SK-N-MC (cell line): ENCODE data around the gene MIS18A.

Experiments
- DNase-seq: peaks from one replicate; pipeline ENCODE4 v3.0.0-alpha.2; 2011; ENCODE audit warnings: low read depth, low spot score
- H3K27ac ChIP-seq: fragments of 200-600 bp; sonication (generic); 2 replicates; pipeline ENCODE4 v1.5.1; 2016; ENCODE audit warnings: mixed run types
- H3K36me3 ChIP-seq: fragments of 200-600 bp; sonication (generic); 2 replicates; pipeline ENCODE4 v1.6.1; 2017; ENCODE audit warnings: antibody characterized with exemption, low read length, mixed read lengths; ENCODE audit not compliant: insufficient read depth
- H3K4me3 ChIP-seq: fragments of 200-600 bp; sonication (generic); 2 replicates; pipeline ENCODE4 v1.5.1; 2016
- H3K9ac ChIP-seq: fragments of 200-600 bp; sonication (generic); 2 replicates; pipeline ENCODE4 v1.8.0; 2017; ENCODE audit warnings: mixed run types, mixed read lengths; ENCODE audit not compliant: insufficient read length
- H3K9me3 ChIP-seq: fragments of 200-600 bp; sonication (generic); 2 replicates; pipeline ENCODE4 v1.6.1; 2017; ENCODE audit warnings: low read depth, mild to moderate bottlenecking, antibody characterized with exemption, low read length, moderate library complexity, mixed read lengths
- EZH2 ChIP-seq: fragments of 200-600 bp; sonication (generic); IDR thresholded peaks from one replicate; pipeline ENCODE4 v1.6.1; 2017; ENCODE audit warnings: antibody characterized with exemption
- FOXP2 ChIP-seq: optimal IDR thresholded peaks from 2 replicates; pipeline ENCODE3; 2011; ENCODE audit warnings: mild to moderate bottlenecking, moderate library complexity; ENCODE audit not compliant: insufficient read depth; ENCODE audit errors: extremely low read length, control extremely low read depth
- POLR2AphosphoS5 ChIP-seq: IDR thresholded peaks from 2 replicates; pipeline ENCODE4 v1.6.1; 2012; ENCODE audit warnings: mild to moderate bottlenecking, low read depth, low read length, borderline replicate concordance

Gene MIS18A

GRCh38 chr21:32308696-32309095 is 29.8 kb upstream of the MIS18A start:
- no peak for TF ChIP-seq POLR2AphosphoS5
- no peak for TF ChIP-seq FOXP2
- TF ChIP-seq EZH2, result no peak
- no peak for DNase-seq
- Histone ChIP-seq H3K9ac (no peak overlapping the region), H3K27ac (no peak overlapping the region), H3K4me3 (no peak overlapping the region), H3K9me3 (no peaks in the 10 kb centered on the region), H3K36me3 (peaks cover 20% of the 10 kb centered on the region)

GRCh38 chr21:32307706-32308105 is 28.9 kb upstream of the MIS18A start:
- Histone ChIP-seq H3K9me3 (no peaks in the 10 kb centered on the region), H3K4me3 (no peak overlapping the region), H3K27ac (no peak overlapping the region), H3K9ac (no peak overlapping the region), H3K36me3 (peaks cover 19% of the 10 kb centered on the region)
- DNase-seq, result no peak
- TF ChIP-seq FOXP2 (no peak), EZH2 (no peak), POLR2AphosphoS5 (no peak)

- Histone ChIP-seq H3K9me3 (no peaks in the 10 kb centered on the region), H3K27ac (no peak overlapping the region), H3K9ac (no peak overlapping the region), H3K4me3 (no peak overlapping the region), H3K36me3 (peaks cover 20% of the 10 kb centered on the region)
- TF ChIP-seq FOXP2, result no peak
- TF ChIP-seq EZH2, result no peak
- TF ChIP-seq POLR2AphosphoS5, result no peak
- DNase-seq, result no peak
Observed at GRCh38 chr21:32306021-32306780, 27.4 kb upstream of the MIS18A start.

GRCh38 chr21:32304998-32305397 is 26.1 kb upstream of the MIS18A start:
- Histone ChIP-seq H3K9me3 (no peaks in the 10 kb centered on the region), H3K27ac (no peak overlapping the region), H3K4me3 (no peak overlapping the region), H3K36me3 (peaks cover 30% of the 10 kb centered on the region), H3K9ac (no peak overlapping the region)
- no peak for TF ChIP-seq FOXP2
- TF ChIP-seq EZH2, result no peak
- no peak for TF ChIP-seq POLR2AphosphoS5
- DNase-seq, result no peak

- H3K36me3 ChIP-seq, result peaks cover 23% of the 10 kb centered on the region
- no peaks in the 10 kb centered on the region for H3K9me3 ChIP-seq
- TF ChIP-seq EZH2 (no peak), POLR2AphosphoS5 (no peak), FOXP2 (no peak)
- no peak overlapping the region for H3K9ac ChIP-seq
- DNase-seq, result no peak
- H3K4me3 ChIP-seq, result no peak overlapping the region
- no peak overlapping the region for H3K27ac ChIP-seq
Observed at GRCh38 chr21:32303385-32303784, 24.5 kb upstream of the MIS18A start.

GRCh38 chr21:32302560-32302959 is 23.7 kb upstream of the MIS18A start:
- TF ChIP-seq POLR2AphosphoS5 (no peak), EZH2 (no peak), FOXP2 (no peak)
- H3K4me3 ChIP-seq, result no peak overlapping the region
- peaks cover 22% of the 10 kb centered on the region for H3K36me3 ChIP-seq
- H3K9me3 ChIP-seq, result no peaks in the 10 kb centered on the region
- H3K27ac ChIP-seq, result no peak overlapping the region
- H3K9ac ChIP-seq, result no peak overlapping the region
- DNase-seq, result no peak

GRCh38 chr21:32301596-32301995 is 22.7 kb upstream of the MIS18A start:
- no peak overlapping the region for H3K4me3 ChIP-seq
- no peak for TF ChIP-seq POLR2AphosphoS5
- no peak for TF ChIP-seq EZH2
- no peak for TF ChIP-seq FOXP2
- H3K9me3 ChIP-seq, result no peaks in the 10 kb centered on the region
- no peak overlapping the region for H3K27ac ChIP-seq
- H3K36me3 ChIP-seq, result peaks cover 21% of the 10 kb centered on the region
- H3K9ac ChIP-seq, result no peak overlapping the region
- no peak for DNase-seq

- H3K9ac ChIP-seq, result no peak overlapping the region
- H3K4me3 ChIP-seq, result no peak overlapping the region
- H3K9me3 ChIP-seq, result no peaks in the 10 kb centered on the region
- peaks cover 19% of the 10 kb centered on the region for H3K36me3 ChIP-seq
- TF ChIP-seq FOXP2 (no peak), EZH2 (no peak), POLR2AphosphoS5 (no peak)
- no peak overlapping the region for H3K27ac ChIP-seq
- no peak for DNase-seq
Observed at GRCh38 chr21:32300117-32300681, 21.4 kb upstream of the MIS18A start.

- TF ChIP-seq EZH2 (no peak), FOXP2 (no peak), POLR2AphosphoS5 (no peak)
- Histone ChIP-seq H3K36me3 (peaks cover 19% of the 10 kb centered on the region), H3K4me3 (no peak overlapping the region), H3K9ac (no peak overlapping the region), H3K27ac (no peak overlapping the region), H3K9me3 (no peaks in the 10 kb centered on the region)
- no peak for DNase-seq
Observed at GRCh38 chr21:32299695-32300094, 20.8 kb upstream of the MIS18A start.
